ENCODE results near the gene KBTBD3.

The KBTBD3 gene, protein sequence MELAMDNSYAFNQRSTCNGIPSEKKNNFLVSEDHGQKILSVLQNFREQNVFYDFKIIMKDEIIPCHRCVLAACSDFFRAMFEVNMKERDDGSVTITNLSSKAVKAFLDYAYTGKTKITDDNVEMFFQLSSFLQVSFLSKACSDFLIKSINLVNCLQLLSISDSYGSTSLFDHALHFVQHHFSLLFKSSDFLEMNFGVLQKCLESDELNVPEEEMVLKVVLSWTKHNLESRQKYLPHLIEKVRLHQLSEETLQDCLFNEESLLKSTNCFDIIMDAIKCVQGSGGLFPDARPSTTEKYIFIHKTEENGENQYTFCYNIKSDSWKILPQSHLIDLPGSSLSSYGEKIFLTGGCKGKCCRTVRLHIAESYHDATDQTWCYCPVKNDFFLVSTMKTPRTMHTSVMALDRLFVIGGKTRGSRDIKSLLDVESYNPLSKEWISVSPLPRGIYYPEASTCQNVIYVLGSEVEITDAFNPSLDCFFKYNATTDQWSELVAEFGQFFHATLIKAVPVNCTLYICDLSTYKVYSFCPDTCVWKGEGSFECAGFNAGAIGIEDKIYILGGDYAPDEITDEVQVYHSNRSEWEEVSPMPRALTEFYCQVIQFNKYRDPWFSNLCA

DNA sequence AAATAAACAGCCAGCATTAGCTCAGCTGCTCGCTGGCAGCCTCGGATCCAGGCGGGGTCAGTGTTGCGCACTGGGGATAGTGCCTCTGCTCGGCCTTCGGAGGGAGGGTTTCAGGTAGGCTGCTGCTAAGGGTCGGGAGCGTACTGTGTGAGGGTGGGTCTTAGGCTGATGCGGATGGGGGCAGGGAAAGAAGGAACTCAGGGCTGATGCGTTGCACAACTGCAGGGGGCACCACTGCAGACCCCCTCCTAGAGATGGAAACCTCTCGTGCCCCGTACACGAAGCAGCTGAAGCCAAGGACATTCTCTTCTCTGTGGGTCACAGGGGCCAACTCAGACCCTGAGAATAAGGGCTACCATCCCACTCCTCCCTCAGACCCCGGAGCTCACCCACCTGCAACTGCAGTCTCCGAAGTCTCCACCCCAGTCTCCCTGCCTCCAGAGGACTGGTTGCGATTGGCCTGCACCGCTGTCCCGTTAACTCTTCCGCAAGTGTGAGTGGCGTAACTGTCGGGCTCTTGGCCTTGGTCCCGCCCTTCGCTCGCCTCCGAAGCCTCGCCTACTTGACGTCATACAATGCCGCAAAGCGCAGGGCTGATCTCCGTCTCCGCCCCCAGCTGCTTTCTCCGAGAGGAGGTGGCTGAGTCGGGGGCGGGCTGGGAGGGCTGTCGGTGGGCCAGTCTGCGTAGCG is at the start of gene KBTBD3:
KBTBD3 (minus strand) TSS at position 429 of the 690 bp plus-strand sequence. CDS start 18,250 bp downstream, outside the sequence.
- DNase-seq = peak; percentile 85 to 100 (median 98)

DNA sequence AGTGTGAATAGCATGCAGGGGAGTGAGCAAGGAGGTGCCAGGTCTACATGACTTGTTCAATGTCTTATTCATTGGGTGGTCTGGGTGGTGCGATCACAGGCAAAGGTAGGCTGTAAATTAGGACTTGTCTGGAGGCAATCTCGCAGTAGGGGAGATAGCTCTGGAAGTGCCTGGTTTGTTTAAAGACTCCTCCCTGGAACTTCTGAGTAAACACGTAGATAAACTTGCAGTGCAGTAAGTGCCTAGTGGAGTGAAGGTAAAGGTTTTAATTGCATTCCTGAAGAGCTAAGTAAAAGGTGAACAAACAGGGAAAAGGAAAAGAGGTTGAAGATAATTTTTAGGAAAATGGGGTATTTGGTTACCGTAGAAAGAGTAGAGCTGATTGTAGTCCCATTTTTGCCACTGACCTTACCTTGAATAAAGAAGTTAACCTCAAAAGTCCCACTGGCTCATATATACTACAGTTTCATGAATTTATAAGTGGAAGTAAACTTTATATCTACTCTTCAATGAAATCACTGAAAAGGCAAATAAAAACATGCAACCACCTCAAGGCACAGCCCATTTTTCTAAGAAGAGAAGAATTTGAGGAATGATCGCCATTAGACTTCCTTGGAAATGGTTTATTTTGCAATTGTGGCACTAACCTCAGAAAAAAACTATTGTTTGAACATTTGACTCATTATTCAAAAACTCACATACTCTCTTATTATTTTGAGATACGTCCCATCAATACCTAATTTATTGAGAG is 44.6 kb upstream of the KBTBD3 start:
- no peak for DNase-seq

DNA sequence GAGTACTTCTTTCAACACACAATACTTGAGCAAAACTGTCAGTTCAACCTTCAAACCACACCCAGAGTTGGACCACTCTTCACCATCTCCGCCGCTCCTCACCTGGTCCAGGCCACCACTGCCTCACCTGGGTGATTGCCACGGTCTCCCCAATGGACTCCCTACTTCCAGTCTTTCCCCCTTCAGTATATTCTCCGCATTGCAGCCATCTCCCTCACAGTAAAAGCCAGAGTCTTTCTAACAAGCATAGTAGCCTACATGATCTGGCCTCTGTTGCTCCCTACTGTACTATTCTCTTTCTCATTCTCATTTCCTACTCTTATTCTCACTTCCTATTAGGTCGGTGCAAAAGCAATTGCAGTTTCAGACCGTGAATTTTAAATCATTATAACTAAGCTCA is 28.8 kb upstream of the KBTBD3 start:
- no peak for DNase-seq

DNA sequence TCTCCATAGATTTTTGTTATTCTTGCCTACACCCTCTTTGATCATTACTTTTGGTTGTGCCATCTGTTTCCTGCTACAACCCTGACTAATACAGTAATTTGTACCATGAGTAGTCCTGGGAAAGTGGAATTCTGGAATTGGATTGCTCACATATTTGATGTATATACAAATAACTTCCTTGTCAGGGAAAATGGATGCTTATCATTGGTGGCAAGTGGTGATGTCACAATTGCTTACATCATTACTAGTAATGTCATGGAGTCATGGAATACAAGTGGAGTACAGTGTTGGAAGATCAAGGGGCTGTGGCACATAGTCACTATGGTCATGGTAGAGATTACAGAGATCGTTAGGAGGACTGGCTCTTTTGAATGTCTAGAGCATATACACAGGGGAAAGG is 24.7 kb upstream of the KBTBD3 start:
- no peak for DNase-seq

DNA sequence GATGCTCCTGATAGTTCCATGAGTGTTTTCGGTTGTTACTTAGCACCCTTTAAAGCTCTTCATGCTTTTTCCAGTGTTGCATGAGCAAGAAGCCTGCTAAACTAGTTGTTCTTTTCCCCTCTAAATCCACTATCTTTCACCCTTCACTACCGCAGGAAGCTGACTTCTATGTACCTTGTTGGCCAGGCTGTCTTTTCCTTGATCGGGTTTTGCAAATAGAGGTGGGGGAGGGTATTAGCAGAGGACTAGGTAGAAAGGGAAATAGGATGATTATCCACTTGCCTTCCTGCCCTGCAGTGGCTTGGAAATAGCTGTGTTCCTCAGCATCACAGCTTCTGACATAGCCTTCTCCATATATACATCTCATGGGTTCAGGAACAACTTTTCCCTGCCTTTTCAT is 24.2 kb upstream of the KBTBD3 start:
- no peak for DNase-seq

DNA sequence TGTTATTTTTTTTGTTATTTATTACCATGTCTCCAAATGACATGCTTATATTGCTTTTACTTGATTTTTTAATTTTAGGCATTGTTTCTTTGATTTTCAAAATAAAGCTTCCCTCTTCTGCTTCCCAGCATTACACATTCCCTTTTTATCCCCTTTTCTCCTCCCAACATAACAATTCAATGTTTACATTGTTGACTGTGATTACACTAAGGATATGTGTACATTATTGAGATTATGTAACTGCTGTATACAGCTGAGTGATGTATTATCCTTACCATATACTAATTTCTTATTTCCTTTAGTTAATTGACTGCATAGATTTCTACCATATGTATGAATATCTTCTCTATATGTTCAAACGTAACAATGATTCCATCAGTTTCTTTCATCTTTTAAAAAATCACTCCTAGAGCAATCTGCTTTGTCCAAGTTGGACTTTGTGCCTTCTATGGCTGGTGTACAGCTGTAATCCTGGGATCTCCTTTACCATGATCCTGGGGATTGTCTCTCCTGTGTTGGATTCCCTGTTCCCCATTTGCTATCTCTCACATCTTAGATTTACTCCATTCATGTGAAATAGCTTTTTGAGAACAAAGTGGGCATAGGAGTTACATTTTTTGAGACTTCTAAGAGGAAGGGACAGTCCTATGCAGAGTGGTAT is 21.9 kb upstream of the KBTBD3 start:
- no peak for DNase-seq

DNA sequence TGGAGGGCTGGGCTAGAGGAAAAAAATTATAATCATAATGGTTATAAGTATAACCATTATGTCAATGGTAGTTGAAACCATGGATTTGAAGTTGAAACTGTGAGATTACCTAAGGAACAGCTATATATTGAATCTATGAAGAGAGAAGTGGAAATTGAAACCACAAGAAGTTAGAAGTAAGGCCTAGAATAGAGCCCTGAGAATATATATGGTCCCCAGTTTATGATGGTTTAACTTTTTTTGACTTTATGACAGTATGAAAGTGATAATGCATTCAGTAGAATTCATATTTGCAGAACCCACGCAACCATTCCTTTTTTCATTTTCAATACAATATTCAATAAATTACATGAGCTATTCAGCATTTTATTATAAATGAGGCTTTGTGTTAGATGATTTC is 15.3 kb upstream of the KBTBD3 start:
- DNase-seq = no peak

DNA sequence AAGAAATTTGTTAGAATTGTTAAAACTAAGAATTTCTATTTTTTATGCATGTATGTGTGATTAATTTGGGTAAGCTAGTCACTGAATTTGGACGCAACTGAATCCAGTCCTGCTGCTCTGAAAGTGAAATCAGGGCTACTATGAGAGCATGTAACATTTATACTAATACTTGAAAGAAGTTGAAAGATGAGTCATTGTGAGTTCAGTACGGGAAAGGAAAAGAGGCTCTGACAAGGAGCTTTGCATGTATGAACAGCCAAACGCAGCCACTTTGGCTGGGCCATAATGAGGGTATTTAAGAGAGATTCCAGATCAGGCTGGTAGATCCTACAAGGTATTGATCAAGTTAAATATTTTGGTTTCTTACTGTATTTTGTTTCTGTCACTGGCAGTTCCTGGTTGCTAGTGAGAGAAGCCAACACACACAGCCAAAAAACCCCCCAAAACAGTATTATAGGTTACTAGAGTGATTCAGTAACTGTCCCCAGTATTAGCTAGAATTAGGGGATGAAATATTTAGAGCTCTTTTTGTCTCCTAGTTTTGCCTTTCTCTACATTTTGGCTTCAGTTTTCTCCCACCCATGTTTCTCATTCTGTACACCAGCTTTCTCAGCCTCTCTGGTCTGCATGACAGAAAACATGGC is 14.5 kb upstream of the KBTBD3 start:
- DNase-seq = no peak

DNA sequence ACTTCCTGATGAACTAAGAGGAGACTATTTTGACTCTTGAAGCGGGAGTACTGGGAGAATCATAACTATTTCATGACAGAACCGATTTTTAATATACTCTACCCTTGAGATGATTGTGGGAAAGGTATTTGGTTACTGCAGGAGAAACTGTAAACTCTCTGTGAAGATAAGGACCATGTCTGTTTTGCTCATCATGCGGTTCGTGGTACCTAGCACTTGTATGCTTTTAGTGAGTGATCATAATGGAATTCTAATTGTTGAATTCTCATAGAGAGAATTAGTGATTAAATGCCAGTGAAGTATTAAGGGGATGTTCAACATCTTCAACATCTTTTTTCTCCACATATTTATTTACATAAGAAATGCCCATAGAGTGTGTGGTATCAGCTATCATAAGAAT is 11.7 kb upstream of the KBTBD3 start:
- no peak for DNase-seq

DNA sequence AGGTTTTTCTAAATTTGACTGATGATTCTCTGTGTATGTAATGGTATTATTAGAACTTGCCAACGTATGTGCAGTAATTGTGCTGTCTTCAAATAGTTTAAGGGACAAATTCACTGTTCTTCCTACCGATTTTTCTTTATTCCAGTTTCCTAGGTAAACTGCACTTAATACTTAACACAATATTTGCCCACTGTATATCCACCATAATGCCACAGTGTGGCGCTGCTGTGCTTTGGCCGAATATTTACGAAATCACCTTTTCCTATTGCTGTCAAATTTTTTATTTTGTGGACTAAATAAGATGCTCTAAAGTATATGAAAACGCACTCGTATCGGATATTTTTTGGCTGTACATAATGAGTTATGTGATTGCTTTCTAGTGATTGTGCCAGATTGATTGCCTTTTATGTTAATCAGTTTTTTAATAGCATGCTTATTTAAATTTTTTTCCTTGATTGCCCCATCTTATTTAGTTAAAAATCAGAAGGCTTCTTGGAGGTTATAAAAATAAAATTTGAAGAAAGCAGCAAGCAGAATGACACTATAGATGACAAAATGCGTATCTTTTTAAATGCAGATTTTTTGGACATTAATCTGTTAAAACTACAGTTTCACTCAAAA is 10.8 kb upstream of the KBTBD3 start:
- DNase-seq = peak in 4 of 14 donors; percentile 0 to 34 (median 2)

DNA sequence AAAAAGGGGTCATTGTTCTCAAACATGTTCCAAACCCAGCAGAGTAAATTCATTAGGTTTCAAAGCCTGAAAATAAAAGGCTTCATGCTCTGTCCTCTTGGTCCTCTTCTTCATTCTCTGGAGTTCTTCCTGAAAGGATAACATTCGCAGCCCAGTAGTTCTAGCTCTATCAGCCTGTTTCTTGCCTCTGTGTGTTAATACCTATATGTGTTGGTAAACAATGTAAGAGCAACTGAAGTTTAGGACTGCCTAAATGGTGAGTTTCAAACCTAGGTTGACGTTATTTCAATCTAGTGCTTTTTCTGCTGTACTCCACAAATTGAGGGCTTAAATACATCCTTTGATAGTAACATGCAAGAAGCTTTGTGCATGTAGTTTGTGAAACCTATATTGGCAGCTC is 9.7 kb upstream of the KBTBD3 start:
- peak in 1 of 14 donors; percentile 31 for DNase-seq

DNA sequence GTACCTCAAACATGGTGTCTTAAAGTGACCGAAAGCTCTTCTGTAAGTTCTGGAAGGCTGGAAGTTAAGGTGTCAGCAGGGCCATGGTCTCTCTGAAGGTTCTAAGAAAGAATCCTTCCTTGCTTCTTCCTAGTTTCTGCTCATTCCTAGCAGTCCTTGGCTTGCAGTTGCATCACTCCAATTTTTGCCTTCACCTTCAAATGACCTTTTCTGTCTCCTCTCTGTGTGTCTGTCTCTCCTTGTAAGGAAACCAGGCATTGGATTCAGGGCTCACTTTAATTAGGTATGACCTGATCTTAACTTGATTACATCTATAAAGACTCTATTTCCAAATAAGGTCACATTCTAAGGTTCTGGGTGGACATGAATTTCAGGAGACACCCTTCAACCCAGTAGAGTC is 9.0 kb upstream of the KBTBD3 start:
- no peak for DNase-seq

DNA sequence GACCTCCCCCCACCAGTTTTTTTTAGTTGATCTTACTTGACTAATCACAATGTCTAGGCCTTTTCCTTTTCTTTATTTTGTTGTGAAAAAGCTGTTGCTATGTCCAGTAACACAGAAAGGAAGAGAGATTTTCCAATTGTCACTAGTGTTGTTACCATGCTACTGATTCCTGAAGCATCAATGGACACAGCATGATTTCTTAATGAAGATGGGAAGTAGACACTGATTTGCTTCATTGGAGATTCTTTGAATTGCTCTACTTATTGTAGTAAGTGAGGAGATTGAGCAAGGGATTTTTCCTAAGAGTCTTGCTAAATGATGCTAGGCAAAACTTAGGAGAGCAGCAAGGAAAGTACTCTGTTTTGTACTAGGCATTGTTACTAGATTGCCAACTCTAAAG is 4.9 kb upstream of the KBTBD3 start:
- DNase-seq = no peak

DNA sequence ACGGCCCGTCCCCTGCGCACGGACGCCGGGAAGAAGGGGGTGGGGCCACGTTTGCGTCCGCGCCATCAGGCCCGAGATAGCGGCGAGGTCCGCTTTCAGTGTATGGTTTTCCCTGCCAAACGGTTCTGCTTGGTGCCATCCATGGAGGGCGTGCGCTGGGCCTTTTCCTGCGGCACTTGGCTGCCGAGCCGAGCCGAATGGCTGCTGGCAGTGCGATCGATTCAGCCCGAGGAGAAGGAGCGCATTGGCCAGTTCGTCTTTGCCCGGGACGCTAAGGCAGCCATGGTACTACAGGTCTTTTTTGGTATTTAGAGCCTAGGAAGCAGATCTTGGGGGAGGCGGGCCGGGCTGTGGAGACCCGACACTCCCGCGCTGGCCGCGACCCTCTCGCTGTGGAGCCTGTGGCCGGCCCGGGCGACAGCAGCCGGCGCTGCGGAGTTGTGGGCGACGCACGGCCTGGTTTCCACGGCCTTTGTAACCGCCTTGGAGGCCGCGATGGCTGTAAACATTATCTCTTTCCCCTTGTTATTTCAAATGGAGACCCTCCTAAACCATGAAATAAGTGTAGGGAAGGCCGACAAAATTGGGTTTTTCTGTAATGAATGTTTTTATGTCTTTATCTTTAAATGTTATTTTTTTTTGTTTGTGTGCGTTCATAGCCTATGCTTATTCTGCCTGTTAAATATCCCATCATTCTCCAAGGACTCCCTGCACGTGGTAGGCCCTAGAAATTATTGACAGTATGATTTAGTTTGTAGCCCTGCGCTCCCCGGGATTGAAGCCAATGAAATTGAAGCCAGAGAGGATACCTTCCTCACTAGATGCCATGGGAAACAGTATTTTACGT is 685 bp upstream of the KBTBD3 start, which contains the start of gene AASDHPPT:
AASDHPPT (plus strand) TSS at position 54 of the 847 bp plus-strand sequence; CDS start at position 103, 49 bp downstream.
- DNase-seq = peak in 5 of 14 donors; percentile 3 to 92 (median 72)

DNA sequence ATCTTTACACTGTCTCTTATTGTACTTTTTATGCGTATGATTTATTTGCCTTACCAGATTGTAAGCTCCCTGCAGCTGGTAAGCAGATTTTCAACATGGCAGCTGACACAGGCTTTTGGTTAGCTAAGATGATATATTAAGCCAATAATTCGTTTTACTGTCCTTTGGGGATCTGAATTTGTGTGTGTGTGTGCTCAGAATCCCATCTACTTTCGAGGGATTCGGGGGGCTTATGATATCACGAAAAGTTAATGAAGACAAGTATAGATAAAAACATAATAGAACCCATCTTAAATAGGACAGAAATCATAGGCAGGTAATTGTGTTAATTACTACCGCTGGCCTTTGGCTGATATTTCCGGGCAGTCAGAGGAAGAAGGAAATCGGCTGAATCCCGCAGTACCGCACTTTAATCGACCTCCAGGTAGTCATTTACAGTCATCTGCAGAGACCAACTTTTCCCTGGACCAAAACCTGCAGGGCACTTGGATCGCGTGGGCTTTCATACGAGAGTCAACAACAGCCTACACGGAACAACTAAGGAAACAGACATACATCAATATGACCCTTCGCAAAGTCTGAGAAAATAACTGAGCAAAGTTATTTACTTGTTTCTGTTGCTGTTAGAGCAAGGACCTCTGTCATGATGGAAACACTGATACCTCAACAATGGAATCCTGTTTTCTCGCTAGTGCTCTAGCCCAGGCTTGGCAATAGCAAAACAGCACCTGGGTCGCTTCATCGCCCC is 802 bp downstream of the KBTBD3 start:
- peak in 8 of 14 donors; percentile 27 to 83 (median 49) for DNase-seq

DNA sequence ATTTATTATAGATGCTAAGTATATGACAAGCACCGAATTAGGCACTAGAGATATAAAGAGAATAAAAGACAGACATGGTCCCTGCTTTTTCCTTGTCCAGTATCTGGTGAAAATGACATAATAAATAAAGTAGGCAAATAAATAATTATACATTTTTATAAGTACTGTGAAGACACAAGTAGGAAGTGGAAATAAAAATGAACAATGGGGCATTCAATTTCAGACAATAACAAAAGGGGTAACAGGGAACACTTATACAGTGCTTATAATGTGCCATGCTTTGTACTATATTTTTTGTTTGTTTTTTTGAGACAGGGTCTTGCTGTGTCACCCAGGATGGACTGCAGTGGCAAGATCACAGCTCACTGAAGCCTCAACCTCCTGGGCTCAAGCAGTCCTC is 4.3 kb downstream of the KBTBD3 start:
- DNase-seq = no peak

DNA sequence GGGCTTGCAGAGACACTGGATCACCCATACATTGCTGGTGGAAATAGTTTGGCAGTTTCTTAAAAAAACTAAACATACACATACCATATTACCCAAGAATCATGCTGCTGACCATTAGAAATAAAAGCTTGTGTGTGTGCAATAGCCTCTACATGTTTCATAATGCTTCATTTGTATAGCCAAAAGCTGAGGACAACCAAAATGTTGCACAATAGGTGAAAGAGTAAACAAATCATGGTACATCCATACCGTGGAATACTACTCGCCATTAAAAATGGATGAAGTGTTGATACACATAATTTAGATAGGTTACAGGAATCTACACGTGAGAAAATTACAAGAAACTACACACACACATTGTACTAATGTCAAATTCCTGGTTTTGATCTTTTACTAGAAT is 6.5 kb downstream of the KBTBD3 start:
- no peak for DNase-seq

DNA sequence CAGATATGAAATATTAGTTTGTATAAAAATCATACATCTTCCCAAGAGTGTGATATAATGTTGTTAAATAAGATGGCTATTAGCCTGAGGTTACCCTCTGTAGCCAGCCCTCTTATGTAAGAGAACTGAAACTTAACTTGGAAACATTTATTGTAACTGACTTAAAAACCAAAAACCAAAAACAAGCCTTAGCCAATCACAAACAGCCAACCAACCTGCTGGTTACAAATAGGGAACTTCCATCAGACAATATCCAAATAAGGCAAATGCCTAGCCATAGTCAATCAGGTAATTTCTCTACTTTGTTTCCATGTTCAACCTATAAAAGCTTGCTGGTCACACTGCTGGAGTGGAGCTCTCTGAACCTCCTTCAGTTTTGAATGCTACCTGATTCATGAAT is 14.1 kb downstream of the KBTBD3 start:
- DNase-seq = no peak
